ENCODE data around the gene SIAH1.

DNA sequence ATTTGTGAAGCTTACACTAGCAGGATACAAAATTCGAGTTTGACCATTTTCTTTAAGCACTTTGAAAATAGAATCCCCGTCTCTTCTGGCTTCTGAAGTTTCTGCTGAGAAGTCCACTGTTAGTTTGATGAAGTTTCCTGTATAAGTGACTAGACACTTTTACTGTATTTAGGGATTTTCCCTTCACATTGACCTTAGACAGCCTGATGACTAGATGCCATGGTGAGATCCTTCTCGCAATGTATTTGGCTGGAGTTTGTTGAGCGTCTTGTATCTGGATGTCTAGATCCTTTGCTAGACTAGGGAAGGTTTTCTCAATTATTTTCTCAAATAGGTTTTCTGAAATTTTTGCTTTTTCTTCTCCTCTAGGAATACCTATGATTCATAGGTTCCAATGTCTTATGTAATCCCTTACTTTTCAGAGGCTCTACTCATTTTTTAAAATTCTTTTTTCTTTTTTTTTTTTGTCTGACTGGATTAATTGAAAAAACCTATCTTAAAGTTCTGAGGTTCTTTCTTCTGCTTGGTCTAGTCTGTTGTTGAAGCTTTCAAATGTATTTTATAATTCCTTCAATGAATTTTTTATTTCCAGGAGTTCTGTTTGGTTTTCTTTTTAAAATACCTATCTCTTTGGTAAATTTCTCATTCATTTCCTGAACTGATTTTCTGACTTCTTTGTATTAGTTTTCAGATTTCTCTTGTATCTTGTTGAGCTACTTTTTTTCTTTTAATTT lies 74.1 kb downstream of the SIAH1 start:
- TF ChIP-seq, protein P1, sequence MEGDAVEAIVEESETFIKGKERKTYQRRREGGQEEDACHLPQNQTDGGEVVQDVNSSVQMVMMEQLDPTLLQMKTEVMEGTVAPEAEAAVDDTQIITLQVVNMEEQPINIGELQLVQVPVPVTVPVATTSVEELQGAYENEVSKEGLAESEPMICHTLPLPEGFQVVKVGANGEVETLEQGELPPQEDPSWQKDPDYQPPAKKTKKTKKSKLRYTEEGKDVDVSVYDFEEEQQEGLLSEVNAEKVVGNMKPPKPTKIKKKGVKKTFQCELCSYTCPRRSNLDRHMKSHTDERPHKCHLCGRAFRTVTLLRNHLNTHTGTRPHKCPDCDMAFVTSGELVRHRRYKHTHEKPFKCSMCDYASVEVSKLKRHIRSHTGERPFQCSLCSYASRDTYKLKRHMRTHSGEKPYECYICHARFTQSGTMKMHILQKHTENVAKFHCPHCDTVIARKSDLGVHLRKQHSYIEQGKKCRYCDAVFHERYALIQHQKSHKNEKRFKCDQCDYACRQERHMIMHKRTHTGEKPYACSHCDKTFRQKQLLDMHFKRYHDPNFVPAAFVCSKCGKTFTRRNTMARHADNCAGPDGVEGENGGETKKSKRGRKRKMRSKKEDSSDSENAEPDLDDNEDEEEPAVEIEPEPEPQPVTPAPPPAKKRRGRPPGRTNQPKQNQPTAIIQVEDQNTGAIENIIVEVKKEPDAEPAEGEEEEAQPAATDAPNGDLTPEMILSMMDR (IDR thresholded peaks at IDR 0.05): no peak
- no peak for TF ChIP-seq POLR2A (IDR thresholded peaks at IDR 0.05)

Data from lower leg skin (tissue), 3 donors.